Measurements from ENCODE around the gene NRDC. TPM values are rescaled to one million over a fixed set of nuclear protein-coding genes. Genes with fewer than 3 reads are reported as not detected.
"Not testable (repeated sequence)": the region's sequence is repeated elsewhere in the genome, so short reads cannot be mapped to it uniquely, and the experiment has no call there.

The NRDC gene
- total and polyA plus RNA-seq, 4 experiments from 2014 or later: 77.7 to 137 (median 117) TPM

DNA sequence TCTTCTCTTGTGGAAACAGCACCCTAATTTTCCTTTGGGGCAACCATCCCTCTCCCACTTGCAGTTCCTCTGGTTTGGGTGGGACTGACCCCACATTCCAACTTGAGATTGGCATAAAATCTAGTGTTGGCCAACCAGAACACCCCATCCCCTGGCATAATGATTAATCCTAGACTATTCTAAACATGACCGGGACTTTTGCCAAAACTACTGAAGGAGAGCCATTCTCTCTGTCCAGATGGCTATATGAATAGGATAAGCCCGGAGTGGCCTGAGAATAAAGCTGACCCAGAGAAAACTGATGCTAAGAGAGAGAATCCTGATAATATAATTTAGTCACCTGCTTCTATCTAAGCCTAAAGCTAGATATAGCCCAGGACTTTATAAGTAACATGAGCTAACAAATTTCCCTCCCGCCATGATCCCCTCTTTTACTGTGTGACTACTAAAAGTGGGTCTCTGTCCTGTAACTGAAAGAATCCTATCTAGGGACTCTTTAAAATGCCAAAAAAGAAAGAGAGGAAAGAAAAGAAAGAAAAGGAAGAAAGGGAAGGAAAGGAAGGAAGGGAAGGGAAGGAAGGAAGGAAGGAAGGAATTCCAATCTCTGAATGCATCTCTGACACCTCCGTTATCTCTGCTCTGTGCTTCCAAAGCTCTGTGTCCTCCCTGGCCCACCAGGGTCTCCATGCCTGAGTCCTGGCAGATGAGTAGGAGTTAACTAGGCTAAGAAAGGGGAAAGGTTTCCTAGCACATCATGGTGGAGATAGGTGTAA lies 28.0 kb upstream of the NRDC start:
- Histone ChIP-seq H3K4me1 (ENCODE audit: insufficient read depth, low read length) (peaks cover 6% of the 10 kb centered on the region), H3K9me3 (ENCODE audit: control insufficient read depth in 1 of 2, low read length in 2 of 2) (no peaks in the 10 kb centered on the region), H3K4me3 (ENCODE audit: low read length in 2 of 2) (no peak overlapping the region), H3K36me3 (ENCODE audit: insufficient read depth, low read length) (no peaks in the 10 kb centered on the region), H3K27me3 (ENCODE audit: insufficient read depth, low read length) (no peaks in the 10 kb centered on the region), H3K27ac (ENCODE audit: low read depth, low read length) (no peak overlapping the region)
- no peak for DNase-seq
- ChIA-PET CTCF (ENCODE audit: partially characterized antibody) (interaction anchor here (0.7 to 1.7 kb wide), 3 partner anchors 8 to 1016 kb away, joined by 4 to 7 read pairs (median 4); no protein-coding TSS in a partner anchor), POLR2A (ENCODE audit: partially characterized antibody) (no interaction called here)
- peaks cover 0 to 13% (median 9%) of the 10 kb centered on the region in 8 donors for H3K9me3 Mint-ChIP-seq
- H3K27me3 Mint-ChIP-seq: peaks cover 6 to 7% of the 10 kb centered on the region in 2 donors
- intact Hi-C loops (cut with micrococcal nuclease): no loop called here
- peak overlapping the region in 2 of 8 donors; percentile 11 to 24 for H3K4me3 Mint-ChIP-seq
- peaks cover 4 to 15% (median 8%) of the 10 kb centered on the region in 4 donors for H3K4me1 Mint-ChIP-seq
- no peaks in the 10 kb centered on the region for H3K36me3 Mint-ChIP-seq
- H3K27ac Mint-ChIP-seq: peak overlapping the region; percentile 70 to 94 (median 84)

DNA sequence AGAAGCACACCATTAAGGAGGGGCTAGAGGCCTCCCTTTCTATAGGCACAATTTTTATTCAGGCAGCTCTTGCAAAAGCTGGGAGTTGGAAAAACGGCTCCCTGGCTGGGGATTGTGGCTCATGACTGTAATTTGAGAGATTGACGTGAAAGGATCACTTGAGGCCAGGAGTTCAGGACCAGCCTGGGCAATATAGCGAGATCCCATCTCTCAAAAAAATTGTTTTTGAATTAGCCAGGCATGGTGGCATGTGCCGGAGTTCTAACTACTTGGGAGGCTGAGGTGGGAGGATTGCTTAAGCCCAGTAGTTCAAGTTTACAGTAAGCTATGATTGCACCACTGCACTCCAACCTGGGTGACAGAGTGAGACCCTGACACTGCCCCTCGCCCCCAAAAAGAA lies 23.9 kb upstream of the NRDC start:
- H3K4me3 ChIP-seq (ENCODE audit: low read length in 2 of 2): no peak overlapping the region
- H3K27me3 ChIP-seq (ENCODE audit: insufficient read depth, low read length): no peaks in the 10 kb centered on the region
- CTCF ChIA-PET (ENCODE audit: partially characterized antibody): no interaction called here
- no peaks in the 10 kb centered on the region for H3K36me3 ChIP-seq (ENCODE audit: insufficient read depth, low read length)
- H3K4me1 ChIP-seq (ENCODE audit: insufficient read depth, low read length): peaks cover 6% of the 10 kb centered on the region
- intact Hi-C loops (cut with micrococcal nuclease): no loop called here
- H3K4me3 Mint-ChIP-seq: no peak overlapping the region
- H3K27ac Mint-ChIP-seq: no peak overlapping the region
- no peak overlapping the region for H3K27ac ChIP-seq (ENCODE audit: low read depth, low read length)
- H3K36me3 Mint-ChIP-seq: no peaks in the 10 kb centered on the region
- peaks cover 4 to 11% (median 7%) of the 10 kb centered on the region in 4 donors for H3K4me1 Mint-ChIP-seq
- H3K9me3 ChIP-seq (ENCODE audit: control insufficient read depth in 1 of 2, low read length in 2 of 2): no peaks in the 10 kb centered on the region
- peaks cover 16 to 18% of the 10 kb centered on the region in 2 donors for H3K27me3 Mint-ChIP-seq
- DNase-seq: no peak
- H3K9me3 Mint-ChIP-seq: peaks cover 0 to 13% (median 9%) of the 10 kb centered on the region in 8 donors
- POLR2A ChIA-PET (ENCODE audit: partially characterized antibody): no interaction called here

DNA sequence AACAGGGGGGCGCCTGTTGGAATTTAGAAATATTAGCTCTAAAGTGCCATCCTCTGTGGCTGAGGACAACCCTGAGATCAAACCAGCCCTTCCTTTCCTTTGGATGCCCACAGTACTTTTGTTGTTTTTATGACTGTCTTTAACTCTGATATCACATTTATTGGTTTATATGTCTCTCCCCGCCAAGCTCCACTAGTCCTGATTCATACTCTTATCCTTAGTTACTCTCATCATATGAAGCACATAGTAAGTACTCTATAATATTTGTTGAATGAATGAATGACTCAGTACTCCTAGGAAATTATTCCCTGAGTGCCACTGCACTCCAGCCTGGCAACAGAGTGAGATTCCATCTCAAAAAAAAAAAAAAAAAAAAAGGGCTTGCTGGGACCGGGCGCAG lies 22.6 kb upstream of the NRDC start:
- Histone ChIP-seq H3K27ac (ENCODE audit: low read depth, low read length) (no peak overlapping the region), H3K4me3 (ENCODE audit: low read length in 2 of 2) (no peak overlapping the region), H3K4me1 (ENCODE audit: insufficient read depth, low read length) (no peaks in the 10 kb centered on the region), H3K9me3 (ENCODE audit: control insufficient read depth in 1 of 2, low read length in 2 of 2) (no peaks in the 10 kb centered on the region), H3K36me3 (ENCODE audit: insufficient read depth, low read length) (no peaks in the 10 kb centered on the region), H3K27me3 (ENCODE audit: insufficient read depth, low read length) (no peaks in the 10 kb centered on the region)
- H3K36me3 Mint-ChIP-seq: no peaks in the 10 kb centered on the region
- H3K4me1 Mint-ChIP-seq: no peaks in the 10 kb centered on the region
- peak overlapping the region in 1 of 7 donors; percentile 26 for H3K27ac Mint-ChIP-seq
- ChIA-PET POLR2A (ENCODE audit: partially characterized antibody) (no interaction called here), CTCF (ENCODE audit: partially characterized antibody) (no interaction called here)
- H3K4me3 Mint-ChIP-seq: no peak overlapping the region
- no peak for DNase-seq
- intact Hi-C loops (cut with micrococcal nuclease): no loop called here
- H3K27me3 Mint-ChIP-seq: peaks cover 22 to 24% of the 10 kb centered on the region in 2 donors
- H3K9me3 Mint-ChIP-seq: peaks cover 0 to 2% (median 0%) of the 10 kb centered on the region in 8 donors

DNA sequence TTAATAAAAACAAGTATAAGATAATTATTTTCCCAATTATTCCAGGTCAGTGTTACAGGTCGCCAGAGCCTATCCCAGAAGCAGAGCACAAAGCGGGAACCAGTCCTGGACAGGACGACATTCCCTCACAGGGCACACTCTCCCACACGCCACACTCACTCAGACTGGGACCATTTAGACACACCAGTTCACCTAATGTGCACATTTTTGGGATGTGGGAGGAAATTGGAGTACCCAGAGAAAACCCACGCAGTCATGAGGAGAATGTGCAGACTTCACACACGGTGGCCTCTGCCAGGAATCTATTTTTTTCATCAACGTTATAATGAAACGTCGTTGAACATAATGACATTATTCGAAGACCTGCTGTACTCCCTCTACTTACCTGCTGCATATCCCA lies 20.5 kb upstream of the NRDC start:
- Mint-ChIP-seq H3K4me3 (no peak overlapping the region), H3K9me3 (peaks cover 0 to 2% (median 0%) of the 10 kb centered on the region in 8 donors), H3K4me1 (no peaks in the 10 kb centered on the region), H3K27me3 (peaks cover 25 to 41% of the 10 kb centered on the region in 2 donors), H3K27ac (no peak overlapping the region), H3K36me3 (no peaks in the 10 kb centered on the region)
- Histone ChIP-seq H3K4me1 (ENCODE audit: insufficient read depth, low read length) (no peaks in the 10 kb centered on the region), H3K27me3 (ENCODE audit: insufficient read depth, low read length) (no peaks in the 10 kb centered on the region), H3K9me3 (ENCODE audit: control insufficient read depth in 1 of 2, low read length in 2 of 2) (no peaks in the 10 kb centered on the region), H3K27ac (ENCODE audit: low read depth, low read length) (no peak overlapping the region), H3K36me3 (ENCODE audit: insufficient read depth, low read length) (no peaks in the 10 kb centered on the region), H3K4me3 (ENCODE audit: low read length in 2 of 2) (no peak overlapping the region)
- ChIA-PET CTCF (ENCODE audit: partially characterized antibody) (interaction anchor here (0.6 to 3.8 kb wide), 5 partner anchors 7 to 111 kb away, joined by 3 to 52 read pairs (median 5); no protein-coding TSS in a partner anchor), POLR2A (ENCODE audit: partially characterized antibody) (no interaction called here)
- DNase-seq: no peak
- intact Hi-C loops (cut with micrococcal nuclease): no loop called here

DNA sequence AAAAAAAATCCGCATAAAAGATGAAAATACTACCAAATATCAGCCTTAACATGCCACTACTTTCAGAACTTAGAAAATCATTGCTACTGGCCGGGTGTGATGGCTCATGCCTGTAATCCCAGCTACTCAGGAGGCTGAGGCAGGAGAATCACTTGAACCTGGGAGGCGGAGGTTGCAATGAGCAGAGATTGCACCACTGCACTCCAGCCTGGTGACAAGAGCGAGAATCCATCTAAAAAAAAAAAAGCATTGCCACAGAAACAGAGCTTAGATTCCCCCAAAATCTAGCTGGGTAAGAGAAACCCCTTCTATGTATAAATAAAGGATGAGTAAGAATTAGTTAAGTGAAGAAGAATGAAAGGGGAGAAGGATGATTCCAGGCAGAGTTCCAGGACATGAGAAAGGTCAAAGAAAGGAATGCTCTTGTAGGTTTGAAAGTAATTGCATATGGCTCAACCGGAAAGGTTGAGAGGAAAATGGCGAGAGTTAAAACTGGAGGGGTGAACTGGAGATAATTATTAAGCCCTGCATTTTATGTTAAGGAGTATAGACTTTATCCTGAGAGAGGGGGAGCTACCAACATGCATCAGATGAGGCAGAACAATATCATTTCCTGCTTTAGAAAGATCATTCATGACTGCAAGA lies 19.7 kb upstream of the NRDC start:
- CTCF ChIA-PET (ENCODE audit: partially characterized antibody): interaction anchor here (0.6 to 3.8 kb wide), 8 partner anchors 8 to 112 kb away, joined by 3 to 52 read pairs (median 4); no protein-coding TSS in a partner anchor
- H3K27ac Mint-ChIP-seq: no peak overlapping the region
- H3K27me3 ChIP-seq (ENCODE audit: insufficient read depth, low read length): no peaks in the 10 kb centered on the region

DNA sequence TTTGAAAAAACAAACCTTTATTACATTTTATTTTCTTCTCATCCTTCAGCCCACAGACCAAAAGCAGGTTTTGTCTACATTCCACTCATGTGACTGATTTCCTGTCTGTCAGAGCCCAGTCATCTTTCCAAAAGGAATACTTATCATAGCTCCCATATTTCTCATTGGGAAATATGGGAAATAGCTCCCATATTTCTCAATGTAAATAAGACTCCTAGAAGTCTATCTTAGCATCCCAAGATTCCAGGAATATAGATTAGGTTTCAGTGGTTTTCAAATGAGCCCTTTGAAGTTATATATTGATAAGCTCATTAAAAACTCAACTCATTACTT lies 19.1 kb upstream of the NRDC start:
- H3K27me3 Mint-ChIP-seq: peaks cover 29 to 47% of the 10 kb centered on the region in 2 donors
- no peaks in the 10 kb centered on the region for H3K36me3 Mint-ChIP-seq
- H3K9me3 Mint-ChIP-seq: peaks cover 0 to 2% (median 0%) of the 10 kb centered on the region in 8 donors
- CTCF ChIA-PET (ENCODE audit: partially characterized antibody): interaction anchor here (1.1 to 3.8 kb wide), 10 partner anchors 9 to 107 kb away, joined by 3 to 52 read pairs (median 4); no protein-coding TSS in a partner anchor
- intact Hi-C loops (cut with micrococcal nuclease): loop anchor here (2.0 kb wide), 1 partner anchor 769 kb away; no protein-coding TSS in a partner anchor
- H3K4me3 Mint-ChIP-seq: no peak overlapping the region
- H3K27me3 ChIP-seq (ENCODE audit: insufficient read depth, low read length): no peaks in the 10 kb centered on the region
- no peaks in the 10 kb centered on the region for H3K36me3 ChIP-seq (ENCODE audit: insufficient read depth, low read length)
- no peaks in the 10 kb centered on the region for H3K4me1 Mint-ChIP-seq
- DNase-seq: no peak
- H3K27ac Mint-ChIP-seq: no peak overlapping the region
- no peak overlapping the region for H3K27ac ChIP-seq (ENCODE audit: low read depth, low read length)
- no peaks in the 10 kb centered on the region for H3K4me1 ChIP-seq (ENCODE audit: insufficient read depth, low read length)
- no peak overlapping the region for H3K4me3 ChIP-seq (ENCODE audit: low read length in 2 of 2)
- no peaks in the 10 kb centered on the region for H3K9me3 ChIP-seq (ENCODE audit: control insufficient read depth in 1 of 2, low read length in 2 of 2)
- POLR2A ChIA-PET (ENCODE audit: partially characterized antibody): interaction anchor here (2.5 kb wide), 1 partner anchor 18 kb away, joined by 10 read pairs; no protein-coding TSS in a partner anchor

More for the DNA sequence above, 19.7 kb upstream of the NRDC start:
- no peaks in the 10 kb centered on the region for H3K36me3 Mint-ChIP-seq
- no peak for DNase-seq
- no peaks in the 10 kb centered on the region for H3K4me1 Mint-ChIP-seq
- POLR2A ChIA-PET (ENCODE audit: partially characterized antibody): interaction anchor here (2.5 kb wide), 1 partner anchor 19 kb away, joined by 10 read pairs; no protein-coding TSS in a partner anchor
- no peak overlapping the region for H3K27ac ChIP-seq (ENCODE audit: low read depth, low read length)
- H3K36me3 ChIP-seq (ENCODE audit: insufficient read depth, low read length): no peaks in the 10 kb centered on the region
- no peaks in the 10 kb centered on the region for H3K4me1 ChIP-seq (ENCODE audit: insufficient read depth, low read length)
- intact Hi-C loops (cut with micrococcal nuclease): no loop called here
- H3K9me3 Mint-ChIP-seq: peaks cover 0 to 2% (median 0%) of the 10 kb centered on the region in 8 donors
- no peaks in the 10 kb centered on the region for H3K9me3 ChIP-seq (ENCODE audit: control insufficient read depth in 1 of 2, low read length in 2 of 2)
- no peak overlapping the region for H3K4me3 Mint-ChIP-seq
- peaks cover 25 to 47% of the 10 kb centered on the region in 2 donors for H3K27me3 Mint-ChIP-seq
- no peak overlapping the region for H3K4me3 ChIP-seq (ENCODE audit: low read length in 2 of 2)

DNA sequence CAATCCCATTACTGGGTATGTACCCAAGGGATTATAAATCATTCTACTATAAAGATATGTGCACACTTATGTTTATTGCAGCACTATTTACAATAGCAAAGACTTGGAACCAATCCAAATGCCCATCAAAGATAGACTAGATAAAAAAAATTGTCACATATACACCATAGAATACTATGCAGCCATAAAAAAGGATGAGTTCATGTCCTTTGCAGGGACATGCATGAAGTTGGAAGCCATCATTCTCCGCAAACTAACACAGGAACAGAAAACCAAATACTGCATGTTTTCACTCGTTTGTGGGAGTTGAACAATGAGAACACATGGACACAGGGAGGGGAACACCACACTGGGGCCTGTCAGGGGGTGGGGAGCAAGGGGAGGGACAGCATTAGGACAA lies 16.2 kb upstream of the NRDC start:
- H3K27ac ChIP-seq (ENCODE audit: low read depth, low read length); DNase-seq; H3K4me1 ChIP-seq (ENCODE audit: insufficient read depth, low read length); H3K36me3 ChIP-seq (ENCODE audit: insufficient read depth, low read length); H3K4me3 Mint-ChIP-seq; H3K36me3 Mint-ChIP-seq; H3K4me1 Mint-ChIP-seq; H3K27ac Mint-ChIP-seq; H3K4me3 ChIP-seq (ENCODE audit: low read length in 2 of 2); POLR2A ChIA-PET (ENCODE audit: partially characterized antibody); H3K9me3 ChIP-seq (ENCODE audit: control insufficient read depth in 1 of 2, low read length in 2 of 2); intact Hi-C loops (cut with micrococcal nuclease); CTCF ChIA-PET (ENCODE audit: partially characterized antibody); H3K9me3 Mint-ChIP-seq; H3K27me3 ChIP-seq (ENCODE audit: insufficient read depth, low read length): not testable (repeated sequence)
- H3K27me3 Mint-ChIP-seq: peaks cover 38 to 54% of the 10 kb centered on the region in 2 donors

All from CD4-positive, alpha-beta memory T cell (primary cell).